Activated effector memory CD4-positive, alpha-beta T cell treated with Interleukin-2 at 50 U/mL for 16 hours (primary cell): ENCODE data around the gene MARCHF9.

Experiments
- DNase-seq: peaks from one replicate; pipeline ENCODE4 v3.0.0-alpha.2; 2020

MARCHF9 gene

GRCh38 chr12:57755454-57756372, 810 bp downstream of the MARCHF9 start:
- peak; percentile 36 for DNase-seq

- DNase-seq: peak; percentile 59
Observed at GRCh38 chr12:57756406-57757341, 1.8 kb downstream of the MARCHF9 start.

- DNase-seq: no peak
Observed at GRCh38 chr12:57757771-57758170, 2.9 kb downstream of the MARCHF9 start.

- no peak for DNase-seq
Observed at GRCh38 chr12:57758552-57759359, 3.9 kb downstream of the MARCHF9 start.

GRCh38 chr12:57759360-57759980, 4.6 kb downstream of the MARCHF9 start:
- DNase-seq: no peak

- DNase-seq: no peak
Observed at GRCh38 chr12:57760347-57760982, 5.6 kb downstream of the MARCHF9 start.

- no peak for DNase-seq
Observed at GRCh38 chr12:57761391-57761998, 6.6 kb downstream of the MARCHF9 start.

- DNase-seq: no peak
Observed at GRCh38 chr12:57762463-57762862, 7.6 kb downstream of the MARCHF9 start.

- no peak for DNase-seq
Observed at GRCh38 chr12:57763881-57764661, 9.2 kb downstream of the MARCHF9 start.

GRCh38 chr12:57764662-57765002, 9.7 kb downstream of the MARCHF9 start:
- DNase-seq: no peak

- peak; percentile 41 for DNase-seq
Observed at GRCh38 chr12:57765003-57765697, 10.2 kb downstream of the MARCHF9 start.

- no peak for DNase-seq
Observed at GRCh38 chr12:57765698-57766463, 11.0 kb downstream of the MARCHF9 start.

GRCh38 chr12:57766464-57767304, 11.8 kb downstream of the MARCHF9 start, which contains the start of gene CYP27B1:
TSS of gene CYP27B1 (minus strand) at chr12:57767078. CDS start at chr12:57767041, 37 bp downstream.
- no peak for DNase-seq

GRCh38 chr12:57767305-57767698, 12.4 kb downstream of the MARCHF9 start:
- no peak for DNase-seq

GRCh38 chr12:57767876-57768275, 13.0 kb downstream of the MARCHF9 start:
- no peak for DNase-seq

GRCh38 chr12:57769594-57769993, 14.7 kb downstream of the MARCHF9 start:
- DNase-seq: no peak

GRCh38 chr12:57770734-57771133, 15.8 kb downstream of the MARCHF9 start:
- no peak for DNase-seq
